Keratinocyte (primary cell): ENCODE data around the gene CORO1C.

Experiments used
- CTCF ChIP-seq, 3 experiments: IDR thresholded peaks in 1 of 3; conservative IDR thresholded peaks in 1 of 3; optimal IDR thresholded peaks in 1 of 3; 2 replicates in 2 of 3; 3 replicates in 1 of 3; pipeline versions ENCODE3 to v1.5.1; 2011; ENCODE audit warnings: low read length in 3 of 3, mild to moderate bottlenecking in 3 of 3, moderate library complexity in 2 of 3, control low read depth in 1 of 3, inconsistent platforms in 1 of 3; ENCODE audit not compliant: insufficient read depth in 2 of 3; ENCODE audit errors: extremely low read depth in 1 of 3
- EZH2 ChIP-seq: IDR thresholded peaks from one replicate; pipeline ENCODE4 v1.6.1; 2012; ENCODE audit warnings: inconsistent platforms, mild to moderate bottlenecking, low read length, moderate library complexity

DNA sequence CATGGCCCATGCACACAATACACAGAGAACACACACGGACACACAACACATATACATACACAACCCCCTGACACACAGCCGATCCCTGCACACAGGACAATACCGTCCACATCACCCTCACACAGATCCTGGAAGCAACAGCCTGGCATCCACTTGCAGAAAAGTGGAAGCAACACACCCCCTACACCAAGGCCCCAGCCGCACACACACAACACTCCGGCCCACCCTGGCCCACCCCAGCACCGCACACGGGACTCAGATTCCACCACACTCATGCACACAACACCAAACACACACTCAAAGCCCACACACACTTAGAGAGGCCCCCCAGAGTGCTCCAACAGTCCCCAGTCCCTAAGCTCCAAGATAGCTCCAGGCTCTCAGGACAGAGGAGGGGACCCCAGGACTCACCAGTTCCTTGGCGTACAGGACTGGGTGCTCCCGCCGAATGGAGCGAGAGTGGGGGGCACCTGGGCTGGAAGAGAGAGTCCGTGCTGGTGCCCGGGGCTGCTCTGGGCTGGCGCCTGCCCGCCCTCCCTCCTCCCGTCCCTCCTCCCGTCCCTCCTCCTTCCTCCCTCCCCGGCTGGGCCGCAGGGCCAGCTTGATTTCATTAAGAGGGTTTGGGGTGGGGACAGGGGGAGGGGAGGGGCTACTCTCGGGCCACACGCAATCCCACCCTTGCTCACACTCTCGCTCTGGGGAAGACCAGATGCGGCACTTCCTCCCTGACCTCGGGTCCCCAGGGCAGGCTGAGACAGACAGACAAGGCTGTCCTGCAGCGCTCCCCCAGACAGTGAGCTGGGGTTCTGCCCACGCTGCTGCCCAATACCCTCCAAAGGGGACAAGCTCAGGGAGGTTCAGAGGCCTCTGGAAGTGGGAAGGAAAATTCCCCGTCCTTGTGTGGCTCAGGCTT lies 133.5 kb downstream of the CORO1C start, which contains the start of gene TMEM119:
- no peak for TF ChIP-seq EZH2
- no peak for TF ChIP-seq CTCF (optimal IDR thresholded peaks at IDR 0.05 in 1 of 3, IDR thresholded peaks at IDR 0.05 in 1 of 3, conservative IDR thresholded peaks at IDR 0.05 in 1 of 3; ENCODE audit: extremely low read depth in 1 of 3, insufficient read depth in 2 of 3, low read length in 3 of 3)
